ENCODE results near the gene PGA4. TPM values are rescaled to one million over a fixed set of nuclear protein-coding genes. Genes with fewer than 3 reads are reported as not detected.

Gene PGA4
- total RNA-seq, 1 experiment from 2014 or later: not detected

DNA sequence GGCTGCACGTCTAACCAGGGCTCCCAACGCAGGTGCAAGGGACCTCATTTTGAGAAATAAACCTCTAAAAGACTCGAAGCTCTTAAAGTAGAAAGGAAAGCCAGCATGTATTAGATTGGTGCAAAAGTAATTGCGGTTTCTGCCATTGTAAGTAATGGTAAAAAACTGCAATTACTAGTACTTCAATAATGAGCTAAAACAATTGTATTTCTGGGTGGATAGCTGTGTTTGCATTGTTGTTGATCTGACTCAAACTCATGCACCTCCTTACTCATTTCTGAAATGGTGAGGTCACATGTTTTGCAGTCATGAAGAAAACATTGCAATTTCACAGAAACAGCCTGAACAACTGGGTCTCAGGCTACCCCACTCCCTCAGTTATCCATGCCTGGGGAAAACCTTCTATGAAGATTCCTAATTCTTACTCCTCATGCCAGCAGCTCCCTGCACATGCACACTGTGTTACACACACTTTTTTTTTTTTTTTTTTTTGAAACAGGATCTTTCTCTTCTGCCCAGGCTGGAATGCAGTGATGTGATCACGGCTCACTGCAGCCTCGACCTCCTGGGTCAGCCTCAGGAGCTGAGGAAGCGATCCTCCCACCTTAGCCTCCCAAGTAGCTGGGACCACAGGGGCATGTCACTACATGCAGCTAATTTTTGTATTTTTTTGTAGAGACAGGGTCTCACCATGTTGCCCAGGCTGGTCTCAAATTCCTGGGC, 48.4 kb downstream of the PGA4 start (continued):
- TF ChIP-seq, protein P1, sequence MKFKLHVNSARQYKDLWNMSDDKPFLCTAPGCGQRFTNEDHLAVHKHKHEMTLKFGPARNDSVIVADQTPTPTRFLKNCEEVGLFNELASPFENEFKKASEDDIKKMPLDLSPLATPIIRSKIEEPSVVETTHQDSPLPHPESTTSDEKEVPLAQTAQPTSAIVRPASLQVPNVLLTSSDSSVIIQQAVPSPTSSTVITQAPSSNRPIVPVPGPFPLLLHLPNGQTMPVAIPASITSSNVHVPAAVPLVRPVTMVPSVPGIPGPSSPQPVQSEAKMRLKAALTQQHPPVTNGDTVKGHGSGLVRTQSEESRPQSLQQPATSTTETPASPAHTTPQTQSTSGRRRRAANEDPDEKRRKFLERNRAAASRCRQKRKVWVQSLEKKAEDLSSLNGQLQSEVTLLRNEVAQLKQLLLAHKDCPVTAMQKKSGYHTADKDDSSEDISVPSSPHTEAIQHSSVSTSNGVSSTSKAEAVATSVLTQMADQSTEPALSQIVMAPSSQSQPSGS (CRISPR knock-in tag; IDR thresholded peaks at IDR 0.05; ENCODE audit: borderline replicate concordance, low read depth): no peak

DNA sequence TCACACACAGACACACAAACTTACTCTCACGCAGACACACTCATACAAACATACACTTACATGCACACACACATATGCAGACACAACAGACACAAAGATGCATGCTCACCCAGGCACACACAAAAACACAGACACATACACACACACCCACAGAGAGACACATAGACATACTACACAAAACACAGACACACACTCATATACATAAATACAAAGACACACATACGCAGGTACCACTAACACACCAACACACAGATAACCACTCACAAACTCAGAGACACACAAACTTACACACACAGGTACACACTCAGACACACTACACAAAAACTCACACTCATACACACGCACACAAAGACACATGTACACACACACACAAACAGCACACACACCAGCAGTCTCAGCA, 50.6 kb downstream of the PGA4 start:
- no peaks in the 10 kb centered on the region for H3K27me3 Mint-ChIP-seq (ENCODE audit: low read depth)
- no peak overlapping the region for H3K4me3 Mint-ChIP-seq
- ChIA-PET CTCF (no interaction called here), POLR2A (no interaction called here)
- H3K36me3 Mint-ChIP-seq: no peaks in the 10 kb centered on the region; the same call in 1 of the 2 replicates
- no peak for TF ChIP-seq ZNF121 (CRISPR knock-in tag; IDR thresholded peaks at IDR 0.05)
- TF ChIP-seq, protein P2, sequence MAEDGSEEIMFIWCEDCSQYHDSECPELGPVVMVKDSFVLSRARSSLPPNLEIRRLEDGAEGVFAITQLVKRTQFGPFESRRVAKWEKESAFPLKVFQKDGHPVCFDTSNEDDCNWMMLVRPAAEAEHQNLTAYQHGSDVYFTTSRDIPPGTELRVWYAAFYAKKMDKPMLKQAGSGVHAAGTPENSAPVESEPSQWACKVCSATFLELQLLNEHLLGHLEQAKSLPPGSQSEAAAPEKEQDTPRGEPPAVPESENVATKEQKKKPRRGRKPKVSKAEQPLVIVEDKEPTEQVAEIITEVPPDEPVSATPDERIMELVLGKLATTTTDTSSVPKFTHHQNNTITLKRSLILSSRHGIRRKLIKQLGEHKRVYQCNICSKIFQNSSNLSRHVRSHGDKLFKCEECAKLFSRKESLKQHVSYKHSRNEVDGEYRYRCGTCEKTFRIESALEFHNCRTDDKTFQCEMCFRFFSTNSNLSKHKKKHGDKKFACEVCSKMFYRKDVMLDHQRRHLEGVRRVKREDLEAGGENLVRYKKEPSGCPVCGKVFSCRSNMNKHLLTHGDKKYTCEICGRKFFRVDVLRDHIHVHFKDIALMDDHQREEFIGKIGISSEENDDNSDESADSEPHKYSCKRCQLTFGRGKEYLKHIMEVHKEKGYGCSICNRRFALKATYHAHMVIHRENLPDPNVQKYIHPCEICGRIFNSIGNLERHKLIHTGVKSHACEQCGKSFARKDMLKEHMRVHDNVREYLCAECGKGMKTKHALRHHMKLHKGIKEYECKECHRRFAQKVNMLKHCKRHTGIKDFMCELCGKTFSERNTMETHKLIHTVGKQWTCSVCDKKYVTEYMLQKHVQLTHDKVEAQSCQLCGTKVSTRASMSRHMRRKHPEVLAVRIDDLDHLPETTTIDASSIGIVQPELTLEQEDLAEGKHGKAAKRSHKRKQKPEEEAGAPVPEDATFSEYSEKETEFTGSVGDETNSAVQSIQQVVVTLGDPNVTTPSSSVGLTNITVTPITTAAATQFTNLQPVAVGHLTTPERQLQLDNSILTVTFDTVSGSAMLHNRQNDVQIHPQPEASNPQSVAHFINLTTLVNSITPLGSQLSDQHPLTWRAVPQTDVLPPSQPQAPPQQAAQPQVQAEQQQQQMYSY (CRISPR knock-in tag; IDR thresholded peaks at IDR 0.05): no peak
- no peak for TF ChIP-seq TP53 (CRISPR knock-in tag; IDR thresholded peaks at IDR 0.05)
- no peak for TF ChIP-seq NFATC4 (CRISPR knock-in tag; IDR thresholded peaks at IDR 0.05)
- H3K4me1 Mint-ChIP-seq: 0 out of 2 replicates have a peak, but pooled peaks cover under 1% of the 10 kb centered on the region
- H3K27ac Mint-ChIP-seq: no peak overlapping the region
- DNase-seq (ENCODE audit: low spot score) (no peak), ATAC-seq (no peak)
- H3K9me3 Mint-ChIP-seq: no peaks in the 10 kb centered on the region

DNA sequence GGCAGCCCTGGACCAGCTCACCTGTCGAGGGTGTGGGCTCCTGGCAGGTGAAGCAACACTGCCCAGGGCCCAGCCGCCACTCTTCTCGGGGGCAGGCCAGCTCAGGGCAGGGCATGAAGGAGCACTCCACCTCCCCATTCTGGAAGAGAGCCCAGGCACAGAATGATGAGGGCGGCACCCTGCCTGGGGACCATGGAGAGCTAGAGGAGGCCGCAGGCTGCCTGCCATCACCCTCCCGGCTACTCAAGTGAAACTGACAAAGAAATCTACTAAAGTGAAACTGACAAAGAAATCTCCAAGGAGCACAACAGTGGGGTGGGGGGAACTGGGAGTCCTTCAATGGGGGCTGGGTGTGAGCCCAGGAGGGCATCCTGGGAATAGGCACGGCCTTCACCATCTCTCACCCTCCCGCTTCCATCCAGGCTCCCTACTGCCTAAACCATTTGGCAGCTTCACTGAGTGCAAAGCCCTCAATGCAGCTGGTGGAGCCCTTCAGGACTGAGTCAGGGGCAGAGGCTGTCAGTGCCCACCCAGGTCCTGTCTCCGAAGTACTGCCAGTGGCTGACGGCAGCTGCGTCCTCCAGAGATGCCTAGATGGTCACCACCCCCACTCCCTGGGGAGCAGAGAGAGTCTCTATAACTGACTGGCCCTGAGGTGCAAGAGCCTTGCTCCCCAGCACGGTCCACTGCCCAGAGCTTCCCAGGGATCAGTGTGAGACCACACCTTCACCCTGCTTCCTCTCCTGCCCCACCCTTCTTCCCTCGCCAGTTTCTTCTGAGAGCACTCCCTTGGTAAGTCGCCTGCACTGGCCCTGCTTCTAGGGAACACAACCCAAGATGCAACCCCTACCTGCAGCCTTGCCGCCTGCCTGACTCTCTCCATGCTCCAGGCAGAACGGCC, 51.3 kb downstream of the PGA4 start:
- Mint-ChIP-seq H3K9me3 (no peaks in the 10 kb centered on the region), H3K4me3 (no peak overlapping the region), H3K27ac (no peak overlapping the region), H3K4me1 (peaks cover 8% of the 10 kb centered on the region), H3K36me3 (peaks cover 6% of the 10 kb centered on the region), H3K27me3 (ENCODE audit: low read depth) (no peaks in the 10 kb centered on the region)
- POLR2A ChIA-PET: no interaction called here
- ATAC-seq: no peak
- CTCF ChIA-PET: interaction anchor here (0.6 kb wide), 1 partner anchor 63 kb away, joined by 3 read pairs; no protein-coding TSS in a partner anchor
- no peak for DNase-seq (ENCODE audit: low spot score)
- TF ChIP-seq ETV6 (CRISPR knock-in tag; IDR thresholded peaks at IDR 0.05): no peak
- TF ChIP-seq, protein P3, sequence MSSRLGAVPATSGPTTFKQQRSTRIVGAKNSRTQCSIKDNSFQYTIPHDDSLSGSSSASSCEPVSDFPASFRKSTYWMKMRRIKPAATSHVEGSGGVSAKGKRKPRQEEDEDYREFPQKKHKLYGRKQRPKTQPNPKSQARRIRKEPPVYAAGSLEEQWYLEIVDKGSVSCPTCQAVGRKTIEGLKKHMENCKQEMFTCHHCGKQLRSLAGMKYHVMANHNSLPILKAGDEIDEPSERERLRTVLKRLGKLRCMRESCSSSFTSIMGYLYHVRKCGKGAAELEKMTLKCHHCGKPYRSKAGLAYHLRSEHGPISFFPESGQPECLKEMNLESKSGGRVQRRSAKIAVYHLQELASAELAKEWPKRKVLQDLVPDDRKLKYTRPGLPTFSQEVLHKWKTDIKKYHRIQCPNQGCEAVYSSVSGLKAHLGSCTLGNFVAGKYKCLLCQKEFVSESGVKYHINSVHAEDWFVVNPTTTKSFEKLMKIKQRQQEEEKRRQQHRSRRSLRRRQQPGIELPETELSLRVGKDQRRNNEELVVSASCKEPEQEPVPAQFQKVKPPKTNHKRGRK (CRISPR knock-in tag; IDR thresholded peaks at IDR 0.05; ENCODE audit: borderline replicate concordance): no peak
- TF ChIP-seq, protein P4, sequence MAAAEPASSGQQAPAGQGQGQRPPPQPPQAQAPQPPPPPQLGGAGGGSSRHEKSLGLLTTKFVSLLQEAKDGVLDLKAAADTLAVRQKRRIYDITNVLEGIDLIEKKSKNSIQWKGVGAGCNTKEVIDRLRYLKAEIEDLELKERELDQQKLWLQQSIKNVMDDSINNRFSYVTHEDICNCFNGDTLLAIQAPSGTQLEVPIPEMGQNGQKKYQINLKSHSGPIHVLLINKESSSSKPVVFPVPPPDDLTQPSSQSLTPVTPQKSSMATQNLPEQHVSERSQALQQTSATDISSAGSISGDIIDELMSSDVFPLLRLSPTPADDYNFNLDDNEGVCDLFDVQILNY (CRISPR knock-in tag; IDR thresholded peaks at IDR 0.05): no peak
- no peak for TF ChIP-seq RELA (CRISPR knock-in tag; IDR thresholded peaks at IDR 0.05; ENCODE audit: borderline replicate concordance)
- TF ChIP-seq NFE2L1 (CRISPR knock-in tag; IDR thresholded peaks at IDR 0.05): no peak
- TF ChIP-seq ZNF121 (CRISPR knock-in tag; IDR thresholded peaks at IDR 0.05): no peak
- TF ChIP-seq ZNF416 (CRISPR knock-in tag; IDR thresholded peaks at IDR 0.05): no peak
- no peak for TF ChIP-seq MXD4 (CRISPR knock-in tag; IDR thresholded peaks at IDR 0.05; ENCODE audit: borderline replicate concordance)
- no peak for TF ChIP-seq SMAD3 (CRISPR knock-in tag; IDR thresholded peaks at IDR 0.05; ENCODE audit: borderline replicate concordance)
- TF ChIP-seq, protein P5, sequence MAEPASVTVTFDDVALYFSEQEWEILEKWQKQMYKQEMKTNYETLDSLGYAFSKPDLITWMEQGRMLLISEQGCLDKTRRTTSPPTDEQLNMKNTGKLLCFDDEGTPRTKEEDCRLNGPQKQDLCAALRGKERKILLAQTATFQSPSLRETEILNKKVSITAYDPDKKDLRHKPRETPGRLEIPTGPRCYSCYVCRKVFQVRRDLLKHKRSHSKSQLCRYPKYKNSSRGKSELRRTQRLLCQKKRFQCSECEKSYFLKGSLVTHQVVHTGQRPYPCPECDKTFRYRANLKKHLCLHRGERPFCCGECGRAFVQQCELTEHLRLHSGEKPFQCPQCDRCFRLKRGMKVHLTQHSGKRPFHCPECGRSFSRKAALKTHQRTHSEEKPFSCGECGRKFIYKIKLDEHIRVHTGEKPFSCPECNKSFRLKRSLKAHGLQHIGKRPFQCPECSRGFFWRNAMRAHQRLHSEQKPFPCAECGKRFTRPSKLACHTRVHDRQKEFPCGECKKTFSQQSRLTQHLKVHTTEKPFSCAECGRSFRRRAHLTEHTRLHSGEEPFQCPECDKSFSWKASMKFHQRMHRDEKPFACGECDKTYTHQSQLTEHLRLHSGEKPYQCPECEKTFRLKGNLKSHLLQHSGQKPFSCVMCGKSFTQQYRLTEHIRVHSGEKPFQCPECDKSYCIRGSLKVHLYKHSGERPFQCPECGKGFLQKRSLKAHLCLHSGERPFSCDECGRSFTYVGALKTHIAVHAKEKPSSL (CRISPR knock-in tag; conservative IDR thresholded peaks at IDR 0.05): no peak
- TF ChIP-seq KAT7 (CRISPR knock-in tag; IDR thresholded peaks at IDR 0.05; ENCODE audit: borderline replicate concordance): no peak
- TF ChIP-seq GABPB1 (CRISPR knock-in tag; IDR thresholded peaks at IDR 0.05): no peak
- TF ChIP-seq CREM (CRISPR knock-in tag; IDR thresholded peaks at IDR 0.05): no peak
- TF ChIP-seq, protein P6, sequence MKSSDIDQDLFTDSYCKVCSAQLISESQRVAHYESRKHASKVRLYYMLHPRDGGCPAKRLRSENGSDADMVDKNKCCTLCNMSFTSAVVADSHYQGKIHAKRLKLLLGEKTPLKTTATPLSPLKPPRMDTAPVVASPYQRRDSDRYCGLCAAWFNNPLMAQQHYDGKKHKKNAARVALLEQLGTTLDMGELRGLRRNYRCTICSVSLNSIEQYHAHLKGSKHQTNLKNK (CRISPR knock-in tag; IDR thresholded peaks at IDR 0.05): no peak

Data from WTC11 (cell line).